ENCODE results near the gene SEH1L.

DNA sequence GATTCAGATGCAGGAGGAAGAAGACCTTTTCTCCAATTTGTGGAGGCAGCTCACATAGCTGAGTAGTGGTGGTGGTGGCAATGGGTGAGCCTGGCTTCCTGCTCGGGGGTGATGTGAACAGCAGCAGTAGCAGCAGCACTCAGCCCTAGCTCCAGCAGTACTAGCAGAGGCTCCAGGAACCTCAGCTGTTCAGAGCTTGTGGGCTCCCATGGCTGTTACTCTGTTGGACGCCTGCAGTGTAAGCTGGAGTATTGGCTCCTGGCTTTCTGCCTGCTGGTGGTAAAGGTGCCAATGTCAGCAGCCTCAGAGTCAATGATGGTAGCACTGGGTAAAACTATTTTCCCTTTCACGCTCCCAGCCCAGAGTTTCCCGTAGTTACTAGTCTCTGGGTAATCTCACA is 3.1 kb upstream of the SEH1L start:
- TF ChIP-seq, protein P1, sequence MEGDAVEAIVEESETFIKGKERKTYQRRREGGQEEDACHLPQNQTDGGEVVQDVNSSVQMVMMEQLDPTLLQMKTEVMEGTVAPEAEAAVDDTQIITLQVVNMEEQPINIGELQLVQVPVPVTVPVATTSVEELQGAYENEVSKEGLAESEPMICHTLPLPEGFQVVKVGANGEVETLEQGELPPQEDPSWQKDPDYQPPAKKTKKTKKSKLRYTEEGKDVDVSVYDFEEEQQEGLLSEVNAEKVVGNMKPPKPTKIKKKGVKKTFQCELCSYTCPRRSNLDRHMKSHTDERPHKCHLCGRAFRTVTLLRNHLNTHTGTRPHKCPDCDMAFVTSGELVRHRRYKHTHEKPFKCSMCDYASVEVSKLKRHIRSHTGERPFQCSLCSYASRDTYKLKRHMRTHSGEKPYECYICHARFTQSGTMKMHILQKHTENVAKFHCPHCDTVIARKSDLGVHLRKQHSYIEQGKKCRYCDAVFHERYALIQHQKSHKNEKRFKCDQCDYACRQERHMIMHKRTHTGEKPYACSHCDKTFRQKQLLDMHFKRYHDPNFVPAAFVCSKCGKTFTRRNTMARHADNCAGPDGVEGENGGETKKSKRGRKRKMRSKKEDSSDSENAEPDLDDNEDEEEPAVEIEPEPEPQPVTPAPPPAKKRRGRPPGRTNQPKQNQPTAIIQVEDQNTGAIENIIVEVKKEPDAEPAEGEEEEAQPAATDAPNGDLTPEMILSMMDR (IDR thresholded peaks at IDR 0.05), result no peak
- TF ChIP-seq EZH2phosphoT487 (IDR thresholded peaks at IDR 0.05), result no peak
- TF ChIP-seq EZH2 (IDR thresholded peaks at IDR 0.05), result no peak
